Measurements from ENCODE around the gene LRRC8E.

LRRC8E gene

GRCh38 chr19:7932930-7933300 lies 44.6 kb downstream of the LRRC8E start:
- CTCF ChIA-PET = no interaction called here
- Mint-ChIP-seq H3K27me3 (no peaks in the 10 kb centered on the region), H3K4me3 (no peak overlapping the region), H3K9me3 (no peaks in the 10 kb centered on the region), H3K4me1 (no peaks in the 10 kb centered on the region), H3K27ac (no peak overlapping the region), H3K36me3 (peaks cover 9% of the 10 kb centered on the region)
- DNase-seq = no peak

GRCh38 chr19:7933411-7933810 lies 45.1 kb downstream of the LRRC8E start:
- Mint-ChIP-seq H3K36me3 (peaks cover 10% of the 10 kb centered on the region), H3K9me3 (no peaks in the 10 kb centered on the region), H3K4me1 (no peaks in the 10 kb centered on the region), H3K4me3 (no peak overlapping the region), H3K27ac (no peak overlapping the region), H3K27me3 (no peaks in the 10 kb centered on the region)
- DNase-seq = no peak
- CTCF ChIA-PET = no interaction called here

- Mint-ChIP-seq H3K9me3 (no peaks in the 10 kb centered on the region), H3K27me3 (no peaks in the 10 kb centered on the region), H3K36me3 (peaks cover 13% of the 10 kb centered on the region), H3K4me3 (no peak overlapping the region), H3K27ac (no peak overlapping the region), H3K4me1 (peaks cover 3% of the 10 kb centered on the region)
- no peak for DNase-seq
- CTCF ChIA-PET = interaction anchor here (1.8 kb wide), 1 partner anchor 10 kb away, joined by 7 read pairs; the partner anchor contains the start of gene TIMM44
Observed at GRCh38 chr19:7933828-7934725, 45.8 kb downstream of the LRRC8E start.

- CTCF ChIA-PET = interaction anchor here (1.8 kb wide), 1 partner anchor 9 kb away, joined by 7 read pairs; the partner anchor contains the start of gene TIMM44
- no peak overlapping the region for H3K4me3 Mint-ChIP-seq
Observed at GRCh38 chr19:7934766-7935165, 46.5 kb downstream of the LRRC8E start.

GRCh38 chr19:7940841-7941240 lies 52.5 kb downstream of the LRRC8E start:
- peaks cover 13% of the 10 kb centered on the region for H3K36me3 Mint-ChIP-seq
- H3K9me3 Mint-ChIP-seq = no peaks in the 10 kb centered on the region
- DNase-seq = no peak
- CTCF ChIA-PET = no interaction called here
- H3K4me3 Mint-ChIP-seq = no peak overlapping the region
- no peaks in the 10 kb centered on the region for H3K27me3 Mint-ChIP-seq
- no peak overlapping the region for H3K27ac Mint-ChIP-seq
- H3K4me1 Mint-ChIP-seq = peaks cover 37% of the 10 kb centered on the region

More at GRCh38 chr19:7934766-7935165, 46.5 kb downstream of the LRRC8E start:
- H3K9me3 Mint-ChIP-seq = no peaks in the 10 kb centered on the region
- peaks cover 13% of the 10 kb centered on the region for H3K36me3 Mint-ChIP-seq
- H3K27me3 Mint-ChIP-seq = no peaks in the 10 kb centered on the region
- no peak for DNase-seq
- H3K27ac Mint-ChIP-seq = no peak overlapping the region
- H3K4me1 Mint-ChIP-seq = peaks cover 3% of the 10 kb centered on the region

- Mint-ChIP-seq H3K4me1 (peaks cover 37% of the 10 kb centered on the region), H3K9me3 (no peaks in the 10 kb centered on the region), H3K36me3 (peaks cover 13% of the 10 kb centered on the region), H3K4me3 (peak overlapping the region; percentile 82), H3K27me3 (no peaks in the 10 kb centered on the region), H3K27ac (no peak overlapping the region)
- no peak for DNase-seq
- CTCF ChIA-PET = interaction anchor here (2.5 kb wide), 1 partner anchor 12 kb away, joined by 14 read pairs; no protein-coding TSS in a partner anchor
Observed at GRCh38 chr19:7941895-7942596, 53.7 kb downstream of the LRRC8E start.

- Mint-ChIP-seq H3K27ac (peak overlapping the region; percentile 94), H3K4me3 (peak overlapping the region; percentile 82), H3K4me1 (peaks cover 37% of the 10 kb centered on the region), H3K27me3 (no peaks in the 10 kb centered on the region), H3K9me3 (no peaks in the 10 kb centered on the region), H3K36me3 (peaks cover 11% of the 10 kb centered on the region)
- CTCF ChIA-PET = interaction anchor here (0.8 to 2.5 kb wide), 11 partner anchors 8 to 172 kb away, joined by 3 to 14 read pairs (median 7); partner anchors contain the start of genes MAP2K7 and SNAPC2
- no peak for DNase-seq
Observed at GRCh38 chr19:7942981-7943443, 54.7 kb downstream of the LRRC8E start.

- peak; percentile 99 for DNase-seq
- Mint-ChIP-seq H3K27me3 (no peaks in the 10 kb centered on the region), H3K36me3 (peaks cover 10% of the 10 kb centered on the region), H3K4me3 (peak within 1 kb of the TSS; percentile 82), H3K27ac (peak within 1 kb of the TSS; percentile 94), H3K4me1 (peaks cover 37% of the 10 kb centered on the region), H3K9me3 (no peaks in the 10 kb centered on the region)
- CTCF ChIA-PET = interaction anchor here (0.5 to 2.5 kb wide), 23 partner anchors 8 to 752 kb away, joined by 3 to 14 read pairs (median 4); partner anchors contain the start of genes MAP2K7 and SNAPC2
Observed at GRCh38 chr19:7943444-7944176, 55.3 kb downstream of the LRRC8E start, which contains the start of gene TIMM44. Gene TIMM44 (minus strand): TSS chr19:7943666. CDS start chr19:7943651, 15 bp downstream.

GRCh38 chr19:7944177-7944761 lies 56.0 kb downstream of the LRRC8E start:
- Mint-ChIP-seq H3K9me3 (no peaks in the 10 kb centered on the region), H3K36me3 (peaks cover 8% of the 10 kb centered on the region), H3K27ac (peak overlapping the region; percentile 94), H3K4me3 (peak overlapping the region; percentile 82), H3K4me1 (peaks cover 34% of the 10 kb centered on the region), H3K27me3 (no peaks in the 10 kb centered on the region)
- CTCF ChIA-PET = interaction anchor here (0.5 to 2.3 kb wide), 27 partner anchors 9 to 753 kb away, joined by 3 to 14 read pairs (median 4); partner anchors contain the start of genes MAP2K7 and SNAPC2
- peak; percentile 90 for DNase-seq

- H3K4me3 Mint-ChIP-seq = no peak overlapping the region
Observed at GRCh38 chr19:7947939-7948338, 59.6 kb downstream of the LRRC8E start.

More at GRCh38 chr19:7947939-7948338, 59.6 kb downstream of the LRRC8E start:
- Mint-ChIP-seq H3K27me3 (no peaks in the 10 kb centered on the region), H3K27ac (no peak overlapping the region), H3K36me3 (no peaks in the 10 kb centered on the region), H3K9me3 (no peaks in the 10 kb centered on the region), H3K4me1 (peaks cover 15% of the 10 kb centered on the region)
- CTCF ChIA-PET = interaction anchor here (0.8 kb wide), 1 partner anchor 22 kb away, joined by 4 read pairs; no protein-coding TSS in a partner anchor
- no peak for DNase-seq
